HG03575 (cell line): Measurements from ENCODE around the gene PLEKHA7.

ENCODE experiments used
- ATAC-seq: cut with Tn5 transposase; IDR thresholded peaks from one replicate; pipeline ENCODE4 v1.9.1; 2021; ENCODE audit not compliant: unreplicated experiment, insufficient number of reproducible peaks, low FRiP score; ENCODE audit errors: extremely low read depth

Gene PLEKHA7

DNA sequence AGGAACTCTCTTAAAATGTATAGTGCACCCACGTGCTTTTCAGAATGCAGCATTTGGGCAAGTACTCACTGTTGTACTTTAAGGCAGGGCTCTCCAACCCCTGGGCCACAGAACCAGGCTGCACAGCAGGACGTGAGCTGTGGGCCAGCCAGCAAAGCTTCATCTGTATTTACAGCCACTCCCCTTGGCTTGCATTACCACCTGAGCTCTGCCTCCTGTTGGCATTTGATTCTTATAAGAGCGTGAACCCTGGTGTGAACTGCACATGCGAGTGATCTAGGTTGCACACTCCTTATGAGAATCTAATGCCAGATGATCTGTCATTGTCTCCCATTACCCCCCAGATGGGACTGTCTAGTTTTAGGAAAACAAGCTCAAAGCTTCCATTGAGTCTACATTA lies 272.7 kb downstream of the PLEKHA7 start:
- no peak for ATAC-seq

DNA sequence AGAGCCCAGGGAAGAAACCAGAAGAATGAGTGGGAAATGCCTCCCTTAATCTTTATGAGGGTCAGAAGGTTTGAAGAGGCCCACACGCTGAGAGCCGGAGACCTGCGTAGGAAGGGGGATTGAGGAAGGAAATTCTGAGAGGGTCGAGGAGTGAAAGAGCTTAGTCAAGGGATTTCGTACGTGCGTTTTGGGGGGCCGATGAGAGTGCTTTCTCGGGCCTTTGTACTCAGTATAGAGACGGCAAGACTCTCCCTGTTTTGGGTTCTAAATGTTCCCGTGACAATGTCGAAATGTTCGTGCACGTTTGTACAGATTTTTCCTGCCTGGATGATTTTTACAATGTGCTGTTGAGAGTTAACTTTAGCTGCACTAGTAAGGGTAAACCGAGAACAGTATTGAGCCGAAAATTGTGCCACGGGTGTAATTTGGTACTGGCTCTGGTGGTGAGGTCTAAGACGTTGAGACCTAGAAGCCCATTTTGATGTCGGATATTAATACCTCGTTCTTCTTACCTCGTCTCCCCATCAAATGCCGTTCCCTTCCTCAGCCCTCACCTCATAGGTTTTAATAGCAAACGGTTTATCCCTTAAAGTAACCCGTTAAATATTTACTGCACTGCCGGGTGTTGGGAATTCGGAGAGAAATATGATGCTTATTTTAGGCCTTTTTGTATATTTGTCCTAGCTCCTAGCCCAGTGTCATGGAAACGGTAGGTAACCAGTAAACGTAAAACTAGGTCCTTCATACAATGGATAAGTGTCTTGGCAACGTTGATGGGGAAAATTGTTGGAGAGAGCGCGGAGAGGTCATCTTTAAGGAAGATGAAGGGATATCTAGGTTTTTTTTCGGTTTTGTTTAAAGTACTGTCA lies 275.0 kb downstream of the PLEKHA7 start:
- no peak for ATAC-seq

- ATAC-seq: peak; percentile 97
Observed at GRCh38 chr11:16738193-16738946, 275.8 kb downstream of the PLEKHA7 start, which contains the start of gene C11orf58. Gene C11orf58 (plus strand): TSS chr11:16738647. CDS start chr11:16738779, 132 bp downstream.

DNA sequence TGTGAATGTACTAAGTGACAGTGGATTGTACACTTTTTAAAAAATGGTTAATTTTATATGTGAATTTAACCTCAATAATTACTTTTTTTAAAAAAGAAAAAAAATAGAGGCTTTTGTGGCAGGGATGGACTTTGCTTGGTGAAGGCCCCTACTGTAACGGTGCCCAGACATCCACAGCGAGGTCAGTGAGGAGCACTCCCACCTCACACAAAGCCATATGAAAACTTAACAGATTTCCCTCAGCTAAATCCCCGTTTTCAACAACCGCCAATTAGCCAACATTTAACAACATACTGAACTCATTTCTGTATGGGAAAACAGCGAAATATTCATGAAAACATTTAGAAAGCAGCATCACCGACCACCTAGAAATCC lies 276.4 kb downstream of the PLEKHA7 start:
- peak; percentile 5 for ATAC-seq
